ENCODE results near the gene PDE7B.

DNA sequence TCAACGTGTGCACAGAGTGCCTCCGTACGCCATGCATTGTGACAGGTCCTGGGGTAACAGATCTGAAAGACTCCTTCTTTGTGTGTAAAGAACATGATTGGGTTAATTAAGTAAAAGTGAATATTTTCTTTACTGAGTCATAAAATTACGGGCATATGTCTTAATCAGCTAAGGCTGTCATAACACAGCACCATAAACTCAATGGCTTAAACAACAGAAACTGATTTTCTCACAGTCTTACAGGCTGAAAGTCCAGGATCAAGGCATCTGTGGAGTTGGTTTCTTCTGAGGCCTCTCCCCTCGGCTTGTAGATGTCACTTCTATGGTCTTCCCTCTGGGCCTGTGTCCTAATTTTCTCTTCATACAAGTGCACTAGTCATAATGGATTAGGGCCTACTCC is 221.7 kb downstream of the PDE7B start:
- TF ChIP-seq, protein P1, sequence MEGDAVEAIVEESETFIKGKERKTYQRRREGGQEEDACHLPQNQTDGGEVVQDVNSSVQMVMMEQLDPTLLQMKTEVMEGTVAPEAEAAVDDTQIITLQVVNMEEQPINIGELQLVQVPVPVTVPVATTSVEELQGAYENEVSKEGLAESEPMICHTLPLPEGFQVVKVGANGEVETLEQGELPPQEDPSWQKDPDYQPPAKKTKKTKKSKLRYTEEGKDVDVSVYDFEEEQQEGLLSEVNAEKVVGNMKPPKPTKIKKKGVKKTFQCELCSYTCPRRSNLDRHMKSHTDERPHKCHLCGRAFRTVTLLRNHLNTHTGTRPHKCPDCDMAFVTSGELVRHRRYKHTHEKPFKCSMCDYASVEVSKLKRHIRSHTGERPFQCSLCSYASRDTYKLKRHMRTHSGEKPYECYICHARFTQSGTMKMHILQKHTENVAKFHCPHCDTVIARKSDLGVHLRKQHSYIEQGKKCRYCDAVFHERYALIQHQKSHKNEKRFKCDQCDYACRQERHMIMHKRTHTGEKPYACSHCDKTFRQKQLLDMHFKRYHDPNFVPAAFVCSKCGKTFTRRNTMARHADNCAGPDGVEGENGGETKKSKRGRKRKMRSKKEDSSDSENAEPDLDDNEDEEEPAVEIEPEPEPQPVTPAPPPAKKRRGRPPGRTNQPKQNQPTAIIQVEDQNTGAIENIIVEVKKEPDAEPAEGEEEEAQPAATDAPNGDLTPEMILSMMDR (IDR thresholded peaks at IDR 0.05; ENCODE audit: low read length), result no peak
- no peak for TF ChIP-seq EZH2 (IDR thresholded peaks at IDR 0.05; ENCODE audit: borderline replicate concordance, low read length)

Data from OCI-LY1 (cell line).